T-helper 9 cell (primary cell): Measurements from ENCODE around the gene LCA5.
"Not testable (repeated sequence)": the region's sequence is repeated elsewhere in the genome, so short reads cannot be mapped to it uniquely, and the experiment has no call there.

Experiments
- DNase-seq: peaks from one replicate; pipeline ENCODE4 v3.0.0-alpha.2; 2020

The LCA5 gene

GRCh38 chr6:79463621-79464050 lies 73.6 kb downstream of the LCA5 start:
- no peak for DNase-seq

DNA sequence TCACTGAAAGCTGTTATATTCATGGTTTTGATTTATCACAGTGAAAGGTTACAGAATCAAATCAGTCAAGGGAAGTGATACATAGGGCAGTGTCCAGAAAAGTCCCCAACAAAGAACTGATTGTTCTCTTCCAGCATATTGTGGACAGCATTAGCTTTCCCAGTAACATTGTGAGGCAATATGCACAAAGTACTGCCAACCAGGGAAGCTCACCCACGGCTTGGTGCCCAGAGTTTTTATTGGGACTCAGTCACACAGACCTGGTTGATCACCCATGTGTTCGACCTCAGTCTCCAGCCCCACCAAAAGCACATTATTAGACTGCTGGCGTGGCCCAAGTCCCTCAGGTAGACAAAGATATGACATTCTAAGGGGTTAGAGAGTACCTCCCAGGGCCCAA lies 76.0 kb downstream of the LCA5 start:
- DNase-seq = no peak

DNA sequence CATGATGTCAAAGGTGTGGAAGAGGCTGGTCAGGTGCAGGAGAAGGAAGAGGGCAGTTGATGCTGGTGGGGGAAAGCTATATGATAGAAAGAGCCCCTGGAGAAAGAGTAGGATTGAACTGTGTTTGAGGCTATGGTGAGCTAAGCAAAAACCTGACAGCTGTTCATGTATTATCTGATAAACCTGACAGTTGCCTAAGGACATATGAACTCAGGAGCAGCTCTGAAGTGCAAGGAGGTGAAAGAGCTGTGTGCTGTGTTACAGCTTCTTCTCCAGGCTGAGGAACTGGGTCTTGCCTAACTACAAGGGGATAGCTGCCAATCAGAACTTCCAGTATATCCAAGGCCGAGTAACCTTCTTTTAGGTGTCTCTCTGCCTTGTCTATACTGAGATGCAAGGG lies 81.8 kb downstream of the LCA5 start:
- DNase-seq = no peak

DNA sequence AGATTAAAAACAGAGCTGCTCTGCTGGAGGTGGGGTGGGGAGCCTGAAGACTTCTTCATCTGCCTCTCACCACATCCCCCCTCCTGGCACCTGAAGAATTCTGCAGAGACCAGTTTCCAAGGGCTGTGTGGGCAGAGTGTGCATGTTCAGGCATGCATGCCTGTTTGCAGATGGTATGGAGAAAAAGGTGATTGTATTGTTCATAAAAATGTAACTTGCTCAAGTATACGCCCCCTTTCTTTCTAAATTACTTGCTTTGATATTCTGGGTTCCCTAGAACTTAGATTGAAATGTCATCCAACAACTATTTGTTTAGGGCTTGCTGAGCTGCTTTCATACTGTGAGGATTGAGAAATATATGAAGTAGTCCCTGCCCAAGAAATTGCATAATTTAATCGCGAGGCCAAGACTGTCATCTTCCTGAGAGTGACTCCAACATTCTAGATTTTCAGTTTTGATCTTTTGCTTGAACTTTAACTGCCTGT lies 83.6 kb downstream of the LCA5 start:
- no peak for DNase-seq

DNA sequence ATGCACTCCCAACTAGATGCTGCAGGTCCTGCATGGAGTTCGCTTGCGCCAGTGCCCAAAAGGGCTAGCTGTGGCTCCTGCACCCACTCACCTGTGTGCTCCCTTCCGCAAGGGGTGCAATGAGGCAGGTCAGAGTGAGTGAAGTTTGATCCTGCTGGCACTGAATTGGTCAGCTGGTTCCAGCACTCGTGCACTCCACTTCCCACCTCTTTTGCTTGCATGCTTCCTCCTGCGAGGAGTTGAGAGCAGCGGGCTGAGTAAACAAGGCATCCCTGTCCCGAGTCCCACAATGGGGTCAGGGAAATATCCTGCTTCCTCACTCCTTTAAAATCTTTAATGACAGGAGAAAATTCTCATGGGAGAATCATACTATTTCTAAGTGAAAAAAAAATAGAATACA lies 86.2 kb downstream of the LCA5 start:
- no peak for DNase-seq

- DNase-seq = no peak
Measured at GRCh38 chr6:79446006-79446405, 91.2 kb downstream of the LCA5 start.

DNA sequence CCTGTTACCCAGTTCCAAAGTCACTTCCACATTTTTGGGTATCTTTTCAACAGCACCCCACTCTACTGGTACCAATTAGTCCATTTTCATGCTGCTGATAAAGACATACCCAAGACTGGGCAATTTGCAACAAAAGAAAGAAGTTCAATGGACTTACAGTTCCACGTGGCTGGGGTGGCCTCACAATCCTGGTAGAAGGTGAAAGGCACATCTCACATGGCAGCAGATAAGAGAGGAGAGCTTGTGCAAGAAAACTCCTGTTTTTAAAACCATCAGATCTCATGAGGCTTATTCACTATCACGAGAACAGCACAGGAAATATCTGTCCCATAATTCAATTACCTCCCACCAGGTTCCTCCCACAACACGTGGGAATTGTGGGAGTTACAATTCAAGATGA lies 93.4 kb downstream of the LCA5 start:
- not testable (repeated sequence) for DNase-seq

DNA sequence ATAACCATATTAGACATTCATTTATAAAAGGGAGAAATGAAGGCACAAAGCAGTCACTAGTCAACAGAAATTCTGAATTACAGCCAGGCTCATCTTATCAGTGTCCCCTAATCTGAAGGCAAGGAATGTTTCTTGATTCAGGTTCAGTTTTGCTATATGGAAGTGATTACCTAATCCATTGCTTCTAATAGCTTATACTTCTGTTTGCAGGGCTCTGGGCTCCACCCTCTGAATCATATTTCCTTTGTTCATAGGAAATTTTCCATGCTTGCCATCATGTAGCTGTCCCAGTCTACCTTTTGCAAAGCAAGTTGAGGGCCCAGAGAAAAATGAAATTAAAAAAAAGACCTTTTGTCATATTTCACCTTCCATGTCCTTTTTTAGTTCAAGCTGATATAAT lies 96.0 kb downstream of the LCA5 start:
- DNase-seq = no peak

DNA sequence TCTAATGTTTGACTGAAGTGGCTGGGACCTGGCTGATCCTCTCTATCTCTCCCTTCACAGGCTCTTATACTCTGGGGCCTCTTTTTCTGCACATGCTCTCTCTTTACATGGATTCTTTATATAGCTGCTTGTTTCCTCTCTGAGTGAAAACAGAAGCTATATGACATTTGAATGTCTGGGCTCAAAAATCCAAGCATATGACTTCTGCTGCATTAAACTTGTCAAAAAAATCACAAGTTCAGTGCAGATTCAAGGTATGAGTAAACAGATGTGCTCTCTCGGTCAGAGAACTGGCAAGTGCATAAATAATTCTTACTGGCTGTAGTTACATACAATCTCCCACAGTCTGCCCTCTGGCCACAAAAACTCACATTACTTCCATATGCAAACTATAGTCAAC lies 96.6 kb downstream of the LCA5 start:
- DNase-seq = no peak

- no peak for DNase-seq
Measured at GRCh38 chr6:79438030-79438429, 99.2 kb downstream of the LCA5 start.

DNA sequence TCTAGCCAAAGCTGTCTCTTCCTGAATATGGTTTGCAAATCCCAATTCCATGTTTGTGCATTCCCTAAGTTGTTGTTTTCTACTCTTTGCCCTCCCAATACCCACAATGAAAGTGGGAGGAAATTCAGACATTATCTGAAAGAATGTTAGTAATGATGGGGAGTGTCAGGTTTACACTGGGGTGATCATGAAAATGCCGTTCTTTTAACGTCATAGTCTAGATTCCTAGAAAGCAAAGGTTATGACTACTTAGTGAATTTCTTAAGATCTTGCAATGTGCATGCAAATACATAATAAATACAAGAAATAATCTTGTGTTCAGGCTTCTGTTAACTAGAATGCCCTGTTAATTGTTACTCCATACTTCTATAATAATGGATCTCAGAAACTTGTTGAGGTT lies 101.0 kb downstream of the LCA5 start:
- no peak for DNase-seq

- no peak for DNase-seq
Measured at GRCh38 chr6:79435746-79436145, 101.5 kb downstream of the LCA5 start.
